ENCODE results near the gene PNPLA2.

DNA sequence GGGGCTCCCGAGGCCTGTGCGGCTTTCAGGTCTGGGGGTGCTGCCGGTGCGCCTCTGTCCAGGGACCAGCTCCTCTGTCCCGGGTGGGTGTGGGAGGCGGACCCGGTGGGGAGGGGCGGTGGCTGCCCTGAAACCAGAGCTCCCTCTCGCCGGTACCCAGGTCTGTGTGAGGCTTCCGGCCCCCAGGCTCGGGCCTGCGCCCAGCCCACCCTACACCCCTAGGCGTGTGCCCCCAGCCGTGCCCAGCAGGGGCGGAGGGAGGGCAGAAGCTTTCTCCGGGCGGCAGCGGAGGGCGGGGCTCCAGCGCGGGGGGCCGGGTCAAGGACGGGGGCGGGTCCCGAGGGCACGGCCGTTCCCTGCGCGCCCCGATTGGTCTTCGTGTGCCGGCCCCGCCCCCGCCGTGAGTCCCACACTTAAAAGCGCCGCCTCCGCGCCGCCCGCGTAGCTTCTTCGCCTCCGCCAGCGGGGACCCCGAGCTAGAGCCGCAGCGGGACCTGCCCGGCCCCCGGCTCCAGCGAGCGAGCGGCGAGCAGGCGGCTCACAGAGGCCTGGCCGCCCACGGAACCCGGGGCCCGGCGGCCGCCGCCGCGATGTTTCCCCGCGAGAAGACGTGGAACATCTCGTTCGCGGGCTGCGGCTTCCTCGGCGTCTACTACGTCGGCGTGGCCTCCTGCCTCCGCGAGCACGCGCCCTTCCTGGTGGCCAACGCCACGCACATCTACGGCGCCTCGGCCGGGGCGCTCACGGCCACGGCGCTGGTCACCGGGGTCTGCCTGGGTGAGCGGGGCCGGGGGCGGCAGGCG is 616 bp downstream of the PNPLA2 start:
- TF ChIP-seq, protein P1, sequence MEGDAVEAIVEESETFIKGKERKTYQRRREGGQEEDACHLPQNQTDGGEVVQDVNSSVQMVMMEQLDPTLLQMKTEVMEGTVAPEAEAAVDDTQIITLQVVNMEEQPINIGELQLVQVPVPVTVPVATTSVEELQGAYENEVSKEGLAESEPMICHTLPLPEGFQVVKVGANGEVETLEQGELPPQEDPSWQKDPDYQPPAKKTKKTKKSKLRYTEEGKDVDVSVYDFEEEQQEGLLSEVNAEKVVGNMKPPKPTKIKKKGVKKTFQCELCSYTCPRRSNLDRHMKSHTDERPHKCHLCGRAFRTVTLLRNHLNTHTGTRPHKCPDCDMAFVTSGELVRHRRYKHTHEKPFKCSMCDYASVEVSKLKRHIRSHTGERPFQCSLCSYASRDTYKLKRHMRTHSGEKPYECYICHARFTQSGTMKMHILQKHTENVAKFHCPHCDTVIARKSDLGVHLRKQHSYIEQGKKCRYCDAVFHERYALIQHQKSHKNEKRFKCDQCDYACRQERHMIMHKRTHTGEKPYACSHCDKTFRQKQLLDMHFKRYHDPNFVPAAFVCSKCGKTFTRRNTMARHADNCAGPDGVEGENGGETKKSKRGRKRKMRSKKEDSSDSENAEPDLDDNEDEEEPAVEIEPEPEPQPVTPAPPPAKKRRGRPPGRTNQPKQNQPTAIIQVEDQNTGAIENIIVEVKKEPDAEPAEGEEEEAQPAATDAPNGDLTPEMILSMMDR (IDR thresholded peaks at IDR 0.05), result peak; percentile 25 to 60 (median 56)
- TF ChIP-seq POLR2A (IDR thresholded peaks at IDR 0.05) (peak; percentile 10), POLR2AphosphoS5 (IDR thresholded peaks at IDR 0.05) (peak; percentile 71 to 81 (median 74))
